ENCODE results near the gene NTN4. TPM values are rescaled to one million over a fixed set of nuclear protein-coding genes. Genes with fewer than 3 reads are reported as not detected.

Gene NTN4
- 125 and 190 TPM in 2 replicates for total RNA-seq

GRCh38 chr12:95790033-95790916 is at the start of gene NTN4:
Gene NTN4 (minus strand): TSS chr12:95790764. CDS start chr12:95790309, 455 bp downstream.

Other genes with a start within 250 kb of the NTN4 start
- 2.6 and 3.0 TPM in 2 replicates for gene USP44, start 239.3 kb downstream of the NTN4 start, total RNA-seq
- 25.0 and 37.4 TPM in 2 replicates for gene SNRPF, start 68.2 kb upstream of the NTN4 start, total RNA-seq
- gene CCDC38, start 151.8 kb upstream of the NTN4 start, total RNA-seq: not detected in 2 replicates
- gene AMDHD1, start 152.6 kb upstream of the NTN4 start, total RNA-seq: not detected in 2 replicates
- under 0.01 and 0.61 TPM in 2 replicates for gene HAL, start 205.6 kb upstream of the NTN4 start, total RNA-seq
- 61.1 and 91.2 TPM in 2 replicates for gene LTA4H, start 244.8 kb upstream of the NTN4 start, total RNA-seq